ENCODE data around the gene SPDL1. TPM values are rescaled to one million over a fixed set of nuclear protein-coding genes. Genes with fewer than 3 reads are reported as not detected.
A peak's percentile ranks its signal among the peaks of the same experiment; 100 is the strongest.

SPDL1 gene
- total RNA-seq, 1 experiment from 2014 or later: 40.7 TPM

GRCh38 chr5:169629847-169630548, 46.4 kb downstream of the SPDL1 start:
- peak; percentile 85 for DNase-seq (ENCODE audit: low read depth)

DNA sequence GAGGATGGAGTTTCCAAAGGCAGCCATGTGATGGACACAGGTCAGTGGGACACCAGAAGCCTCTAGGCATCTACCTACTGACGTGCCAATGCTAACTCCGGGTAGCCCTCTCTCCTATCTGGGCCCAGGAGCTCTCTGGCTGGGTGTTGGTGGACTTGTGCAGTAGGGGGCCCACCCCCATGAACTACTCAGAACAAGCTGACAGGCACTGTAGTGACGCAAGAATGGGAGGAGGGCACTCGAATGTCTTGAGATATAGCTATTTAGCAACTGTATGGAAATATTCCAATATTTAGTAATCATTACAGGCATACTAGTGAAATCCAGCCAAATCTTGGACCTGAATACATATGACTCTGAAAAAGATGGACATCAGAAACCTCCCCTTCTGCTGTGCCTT, 47.8 kb downstream of the SPDL1 start:
- no peak for DNase-seq (ENCODE audit: low read depth)

GRCh38 chr5:169632946-169633345, 49.4 kb downstream of the SPDL1 start:
- DNase-seq (ENCODE audit: low read depth): no peak

DNA sequence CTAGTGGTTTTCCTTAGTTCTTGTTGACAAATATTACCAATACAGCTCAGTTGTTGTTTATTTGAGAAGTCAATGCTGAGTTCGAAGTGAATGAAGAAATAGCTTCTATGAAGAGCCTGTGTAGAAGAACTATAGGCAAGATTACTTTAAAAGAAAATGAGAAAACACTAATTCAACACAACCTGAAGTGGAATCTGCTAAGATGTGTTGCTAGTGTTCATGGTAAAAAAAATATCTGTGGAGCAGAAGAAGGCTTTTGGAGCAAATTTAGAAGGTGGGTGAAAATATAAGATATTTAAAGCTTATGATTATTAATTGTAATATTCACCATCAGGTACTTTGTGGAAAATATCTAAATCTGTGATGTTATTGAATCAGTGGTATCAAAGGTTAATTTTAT, 51.0 kb downstream of the SPDL1 start:
- no peak for DNase-seq (ENCODE audit: low read depth)

DNA sequence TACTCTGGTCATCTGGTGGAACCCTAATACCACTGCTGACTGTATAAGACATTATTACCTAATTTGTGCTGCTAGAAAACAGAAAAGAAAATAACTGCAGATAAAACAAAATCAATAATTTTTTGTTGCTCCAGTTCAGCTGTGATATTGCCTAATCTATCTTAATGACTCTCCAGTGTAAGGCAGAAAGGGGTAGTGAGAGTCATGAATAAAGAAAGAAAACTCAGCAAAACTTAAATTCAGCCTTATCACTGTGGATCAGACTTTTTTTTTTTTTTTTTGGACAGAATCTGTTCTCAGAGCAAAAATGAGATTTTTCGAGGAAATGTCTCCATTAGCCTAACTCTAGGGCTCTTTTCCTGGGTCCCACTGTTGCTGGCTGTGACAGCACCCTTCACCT, 52.4 kb downstream of the SPDL1 start:
- DNase-seq (ENCODE audit: low read depth): no peak

GRCh38 chr5:169636477-169637084, 53.0 kb downstream of the SPDL1 start:
- no peak for DNase-seq (ENCODE audit: low read depth)

DNA sequence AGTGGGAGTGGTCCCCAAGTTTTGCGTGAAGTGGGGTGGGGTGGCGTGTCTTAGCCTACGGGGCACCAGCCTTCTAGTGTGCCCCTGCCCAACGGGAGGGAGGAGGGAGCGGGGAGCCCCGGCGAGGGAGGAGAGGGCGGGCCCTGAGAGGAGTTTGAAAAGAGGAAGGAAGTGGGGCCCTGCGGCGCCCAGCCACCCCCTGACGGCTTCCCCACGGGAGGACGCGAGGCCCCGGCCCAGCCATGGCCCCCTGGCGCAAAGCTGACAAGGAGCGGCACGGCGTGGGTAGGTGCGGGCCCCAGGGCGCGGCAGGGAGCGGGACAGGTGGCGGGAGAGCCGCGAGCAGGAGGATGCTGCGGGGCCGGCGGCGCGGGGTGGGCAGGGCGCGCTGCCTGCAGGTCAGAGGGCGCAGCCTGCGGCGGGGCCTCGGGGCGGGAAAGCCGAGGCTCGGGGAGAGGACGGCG, 53.5 kb downstream of the SPDL1 start, which contains the start of gene DOCK2:
DOCK2 (plus strand) TSS at position 191 of the 464 bp plus-strand sequence; CDS start at position 243, 52 bp downstream.
- DNase-seq (ENCODE audit: low read depth): no peak

DNA sequence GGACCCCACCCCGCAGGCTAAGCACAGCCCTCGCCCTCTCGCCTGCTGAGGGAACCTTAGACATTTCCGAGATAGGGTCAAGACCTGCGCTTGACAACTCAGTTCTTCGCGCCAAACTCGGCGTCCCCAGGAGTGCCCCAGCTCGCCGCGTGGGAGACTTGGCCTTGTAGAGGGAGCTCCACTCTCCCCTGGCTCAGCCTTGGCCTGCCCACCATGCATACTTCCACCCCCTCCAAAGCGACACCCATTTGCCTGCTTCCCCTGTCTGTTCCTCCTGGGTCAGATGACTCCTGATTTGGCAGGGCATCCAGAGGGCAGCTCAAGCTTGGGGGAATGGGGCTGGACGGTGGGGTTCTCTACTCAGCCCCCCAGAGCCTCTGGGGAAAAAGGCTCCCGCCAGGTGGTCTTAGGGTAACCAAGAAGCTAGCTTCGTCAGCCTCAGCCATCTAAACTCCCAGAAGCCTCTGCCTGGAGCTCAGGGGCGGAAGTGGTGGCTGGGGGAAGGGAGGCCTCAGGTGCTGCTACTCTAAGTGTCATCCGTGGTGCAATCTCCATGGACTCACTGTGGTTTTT, 54.1 kb downstream of the SPDL1 start:
- no peak for DNase-seq (ENCODE audit: low read depth)

- no peak for DNase-seq (ENCODE audit: low read depth)
Measured at GRCh38 chr5:169641253-169641652, 57.7 kb downstream of the SPDL1 start.

DNA sequence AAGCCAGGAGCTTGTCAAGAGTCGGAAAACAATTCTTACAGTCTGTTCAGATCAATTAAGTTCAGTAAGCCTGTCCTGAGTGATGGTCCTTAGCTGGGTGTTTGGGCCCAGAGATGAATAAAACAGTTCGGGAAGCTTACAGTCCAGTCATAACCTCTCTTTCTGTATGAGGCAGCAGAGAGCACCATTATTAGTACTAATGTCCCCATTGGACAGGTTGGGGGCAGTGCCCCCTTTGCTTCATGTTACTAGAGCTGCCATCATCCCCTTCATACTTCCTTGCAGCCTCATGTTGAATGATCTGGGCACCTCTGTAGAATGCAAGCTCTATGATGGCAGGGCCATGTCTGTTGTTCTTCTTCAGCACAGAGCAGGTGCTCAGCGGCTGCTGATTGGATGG, 63.3 kb downstream of the SPDL1 start:
- DNase-seq (ENCODE audit: low read depth): no peak

GRCh38 chr5:169647566-169647965, 64.0 kb downstream of the SPDL1 start:
- no peak for DNase-seq (ENCODE audit: low read depth)

DNA sequence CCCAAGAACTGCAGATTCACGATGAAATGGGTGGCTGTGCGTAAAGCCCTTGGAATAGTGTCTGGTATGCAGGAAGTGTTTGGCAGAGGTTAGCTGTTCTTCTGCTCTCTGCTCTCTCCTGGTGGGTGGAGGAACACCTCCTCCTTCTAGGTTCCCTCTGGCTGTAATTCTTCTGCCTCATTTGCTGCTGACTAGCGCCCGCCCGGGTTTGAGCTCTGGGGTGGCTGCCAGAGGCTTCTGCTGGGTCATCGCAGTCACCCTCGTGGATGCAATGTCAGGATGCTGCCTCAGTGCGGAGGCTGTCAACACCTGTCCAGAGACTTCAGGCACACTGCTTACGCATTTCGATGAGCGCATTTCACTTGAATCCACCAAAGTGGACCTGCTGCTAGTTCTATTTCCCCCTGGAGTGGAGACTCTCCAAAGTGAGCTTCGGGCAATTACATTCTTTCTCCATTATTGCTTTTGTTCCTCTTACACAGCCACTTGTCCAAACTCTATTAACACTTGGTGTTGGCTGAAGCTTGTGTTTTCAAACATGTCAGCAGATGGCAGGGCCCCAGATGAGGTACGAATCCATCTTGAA, 65.2 kb downstream of the SPDL1 start:
- no peak for DNase-seq (ENCODE audit: low read depth)

- DNase-seq (ENCODE audit: low read depth): no peak
Measured at GRCh38 chr5:169649486-169649885, 65.9 kb downstream of the SPDL1 start.

DNA sequence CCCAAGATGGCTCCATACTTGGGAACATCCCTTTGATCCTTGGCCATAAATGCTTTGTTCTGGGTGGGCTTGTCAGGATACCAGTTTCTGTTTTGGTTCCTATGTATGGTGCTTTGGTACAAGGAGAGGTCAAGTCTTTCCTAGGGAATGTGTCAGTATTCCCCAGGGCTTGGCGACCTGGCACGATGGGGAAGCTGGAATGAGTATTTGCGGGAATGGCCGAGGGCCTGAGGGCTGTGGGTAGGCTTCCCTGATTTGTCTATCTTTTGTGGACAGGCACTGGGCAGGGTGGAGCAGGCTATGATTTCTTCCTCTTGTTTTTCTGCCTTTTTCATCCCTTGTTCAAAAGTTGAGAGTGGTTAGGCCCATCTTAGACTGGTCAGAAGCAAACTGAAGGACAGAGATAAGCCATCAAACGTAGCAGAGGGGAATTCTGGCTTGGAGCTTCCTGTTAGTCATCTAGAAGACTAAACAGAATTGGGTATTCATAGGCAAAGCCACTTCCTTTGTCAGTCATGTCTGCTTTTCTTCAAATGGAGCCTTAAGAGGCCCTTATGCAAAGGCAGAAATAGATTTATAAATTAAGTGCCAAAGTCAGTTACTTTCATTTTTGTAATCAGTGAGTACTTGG, 67.2 kb downstream of the SPDL1 start:
- DNase-seq (ENCODE audit: low read depth): peak; percentile 81

DNA sequence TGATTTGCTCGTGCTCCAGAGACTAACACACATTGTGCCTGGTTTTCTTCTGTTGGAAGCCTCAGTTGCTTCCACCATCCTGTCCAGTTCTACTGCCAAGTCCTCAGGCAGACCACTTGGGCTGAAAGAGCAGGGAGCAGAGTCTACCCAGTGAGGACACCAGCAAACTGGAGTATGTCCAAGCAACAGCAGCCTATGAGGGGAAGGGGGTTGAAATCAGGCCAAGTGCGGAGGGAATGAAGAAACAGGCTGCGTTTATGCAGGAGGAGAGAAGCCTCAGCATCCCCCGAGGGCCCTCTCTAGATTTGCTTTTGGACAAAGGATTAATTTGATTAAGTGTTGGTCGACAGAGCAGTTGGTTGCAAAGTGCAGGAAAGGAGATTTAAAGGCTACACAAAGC, 68.0 kb downstream of the SPDL1 start:
- no peak for DNase-seq (ENCODE audit: low read depth)

- no peak for DNase-seq (ENCODE audit: low read depth)
Measured at GRCh38 chr5:169652057-169652456, 68.5 kb downstream of the SPDL1 start.

- DNase-seq (ENCODE audit: low read depth): no peak
Measured at GRCh38 chr5:169653091-169653490, 69.5 kb downstream of the SPDL1 start.

Small RNA genes within 50 kb of the gene (small RNA-seq; reads per million reads assigned to genes)
- not detected for gene RNU6-477P

Other genes with a start within 250 kb of the SPDL1 start
- gene DOCK2, start 53.5 kb downstream of the SPDL1 start, total RNA-seq (2014; rRNA removed; shearing (Covaris generic)): 2.1 and 2.9 TPM in 2 replicates